Activated naive CD8-positive, alpha-beta T cell treated with anti-CD3 and anti-CD28 coated beads, Interleukin-2, amount 50 U/mL, for 24 hours (primary cell): ENCODE data around the gene CYP21A2.
A peak's percentile ranks its signal among the peaks of the same experiment; 100 is the strongest.
"Not testable (repeated sequence)": the region's sequence is repeated elsewhere in the genome, so short reads cannot be mapped to it uniquely, and the experiment has no call there.

Experiments used
- ATAC-seq: fragments of 150-1000 bp; cut with Tn5 transposase; one replicate; pipeline ENCODE4 v1.10.0; 2021
- DNase-seq: peaks from one replicate; pipeline ENCODE4 v3.0.0; 2021
- H3K27ac Mint-ChIP-seq: one replicate; pipeline ENCODE4 v1.8.0; 2021; ENCODE audit warnings: mild to moderate bottlenecking, mixed read lengths
- H3K27me3 Mint-ChIP-seq: one replicate; pipeline ENCODE4 v1.8.0; 2021; ENCODE audit warnings: mixed read lengths
- H3K36me3 Mint-ChIP-seq: one replicate; pipeline ENCODE4 v1.8.0; 2021; ENCODE audit warnings: low read depth, mixed read lengths
- H3K4me1 Mint-ChIP-seq: one replicate; pipeline ENCODE4 v1.8.0; 2021; ENCODE audit warnings: mixed read lengths
- H3K4me3 Mint-ChIP-seq: one replicate; pipeline ENCODE4 v1.8.0; 2021; ENCODE audit warnings: mild to moderate bottlenecking, moderate library complexity, mixed read lengths
- H3K9me3 Mint-ChIP-seq: one replicate; pipeline ENCODE4 v1.8.0; 2021; ENCODE audit warnings: mixed read lengths

Gene CYP21A2

DNA sequence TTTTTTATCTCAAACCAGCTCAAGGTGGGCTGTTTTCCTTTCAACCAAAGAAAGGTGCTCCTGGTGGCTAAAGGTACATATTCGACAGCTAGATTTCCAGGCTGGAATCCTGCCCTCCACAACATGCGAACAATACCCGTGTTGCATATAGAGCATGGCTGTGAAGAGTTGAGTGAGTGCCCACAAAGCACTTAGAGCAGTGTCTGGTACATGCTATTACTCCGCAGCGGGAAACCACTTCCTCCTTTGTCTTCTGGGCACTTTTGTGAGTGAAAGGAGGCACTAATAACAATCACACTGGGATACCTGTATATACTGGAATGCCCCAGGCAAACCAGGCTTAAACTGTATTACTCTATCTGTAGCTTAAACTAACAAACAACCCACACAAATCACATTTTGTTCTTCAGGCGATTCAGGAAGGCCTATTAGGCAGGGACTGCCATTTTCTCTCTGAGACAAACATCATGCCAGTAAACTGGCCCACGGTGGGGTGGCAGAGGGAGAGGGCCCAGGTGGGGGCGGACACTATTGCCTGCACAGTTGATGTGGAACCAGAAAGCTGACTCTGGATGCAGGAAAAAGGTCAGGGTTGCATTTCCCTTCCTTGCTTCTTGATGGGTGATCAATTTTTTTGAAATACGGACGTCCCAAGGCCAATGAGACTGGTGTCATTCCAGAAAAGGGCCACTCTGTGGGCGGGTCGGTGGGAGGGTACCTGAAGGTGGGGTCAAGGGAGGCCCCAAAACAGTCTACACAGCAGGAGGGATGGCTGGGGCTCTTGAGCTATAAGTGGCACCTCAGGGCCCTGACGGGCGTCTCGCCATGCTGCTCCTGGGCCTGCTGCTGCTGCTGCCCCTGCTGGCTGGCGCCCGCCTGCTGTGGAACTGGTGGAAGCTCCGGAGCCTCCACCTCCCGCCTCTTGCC lies at the start of gene CYP21A2:
TSS of gene CYP21A2 (plus strand) at position 818 of the 927 bp plus-strand sequence. CDS start at position 826, 8 bp downstream.
- not testable (repeated sequence) for H3K4me3 Mint-ChIP-seq, H3K9me3 Mint-ChIP-seq, H3K36me3 Mint-ChIP-seq, ATAC-seq, H3K27ac Mint-ChIP-seq, DNase-seq, H3K4me1 Mint-ChIP-seq, H3K27me3 Mint-ChIP-seq

DNA sequence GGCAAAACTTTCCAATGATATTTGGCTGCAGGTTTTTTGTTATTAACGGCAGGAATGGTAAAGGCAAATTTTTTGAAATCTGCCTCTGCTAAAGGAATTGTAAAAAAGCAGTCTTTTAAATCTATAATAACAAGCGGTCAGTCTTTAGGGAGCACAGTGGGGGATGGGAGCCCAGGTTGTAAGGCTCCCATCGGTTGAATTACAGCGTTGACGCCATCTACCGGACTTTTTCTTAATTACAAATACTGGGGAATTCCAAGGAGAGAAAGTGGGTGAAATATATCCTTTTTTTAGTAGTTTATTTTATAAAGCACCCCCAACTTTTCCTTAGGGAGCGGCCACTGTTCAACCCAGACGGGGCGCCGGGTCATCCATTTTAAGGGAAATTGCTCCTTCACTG lies 48.9 kb upstream of the CYP21A2 start:
- H3K9me3 Mint-ChIP-seq, H3K27ac Mint-ChIP-seq, ATAC-seq, H3K4me1 Mint-ChIP-seq, DNase-seq, H3K27me3 Mint-ChIP-seq, H3K36me3 Mint-ChIP-seq, H3K4me3 Mint-ChIP-seq: not testable (repeated sequence)

DNA sequence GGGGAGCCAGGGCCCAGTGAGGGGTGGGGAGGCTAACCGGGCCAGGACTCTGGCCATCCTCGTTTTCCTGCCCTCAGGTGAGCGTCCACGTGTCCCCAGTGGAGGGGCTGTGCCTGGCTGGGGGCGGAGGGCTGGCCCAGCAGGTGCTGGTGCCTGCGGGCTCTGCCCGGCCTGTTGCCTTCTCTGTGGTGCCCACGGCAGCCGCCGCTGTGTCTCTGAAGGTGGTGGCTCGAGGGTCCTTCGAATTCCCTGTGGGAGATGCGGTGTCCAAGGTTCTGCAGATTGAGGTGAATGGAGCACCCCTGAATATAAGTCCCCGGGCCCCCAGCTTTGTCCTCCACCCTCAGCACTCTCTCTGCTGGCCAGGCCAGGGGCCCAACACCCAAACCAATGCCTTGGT lies 43.8 kb upstream of the CYP21A2 start:
- not testable (repeated sequence) for H3K27ac Mint-ChIP-seq, H3K36me3 Mint-ChIP-seq, H3K4me3 Mint-ChIP-seq, H3K27me3 Mint-ChIP-seq, ATAC-seq, H3K9me3 Mint-ChIP-seq, DNase-seq, H3K4me1 Mint-ChIP-seq

DNA sequence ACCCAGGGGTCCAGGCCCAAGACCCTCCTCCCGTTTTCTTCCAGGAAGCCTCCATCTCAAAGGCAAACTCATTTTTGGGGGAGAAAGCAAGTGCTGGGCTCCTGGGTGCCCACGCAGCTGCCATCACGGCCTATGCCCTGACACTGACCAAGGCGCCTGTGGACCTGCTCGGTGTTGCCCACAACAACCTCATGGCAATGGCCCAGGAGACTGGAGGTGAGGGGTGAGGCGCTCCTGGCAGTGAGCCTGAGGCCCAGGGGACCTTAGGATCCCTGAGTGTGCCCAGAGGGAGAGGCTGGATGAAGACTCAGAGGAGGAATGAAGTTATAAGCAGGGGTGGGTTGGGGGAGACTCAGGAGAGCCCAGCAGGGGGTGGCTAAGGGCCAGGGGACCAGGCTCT lies 41.8 kb upstream of the CYP21A2 start:
- not testable (repeated sequence) for H3K9me3 Mint-ChIP-seq, H3K4me3 Mint-ChIP-seq, H3K27me3 Mint-ChIP-seq, ATAC-seq, H3K27ac Mint-ChIP-seq, H3K36me3 Mint-ChIP-seq, DNase-seq, H3K4me1 Mint-ChIP-seq

GRCh38 chr6:32002546-32003268 lies 35.5 kb upstream of the CYP21A2 start:
- not testable (repeated sequence) for ATAC-seq, H3K27me3 Mint-ChIP-seq, DNase-seq, H3K27ac Mint-ChIP-seq, H3K4me3 Mint-ChIP-seq, H3K36me3 Mint-ChIP-seq, H3K4me1 Mint-ChIP-seq, H3K9me3 Mint-ChIP-seq

DNA sequence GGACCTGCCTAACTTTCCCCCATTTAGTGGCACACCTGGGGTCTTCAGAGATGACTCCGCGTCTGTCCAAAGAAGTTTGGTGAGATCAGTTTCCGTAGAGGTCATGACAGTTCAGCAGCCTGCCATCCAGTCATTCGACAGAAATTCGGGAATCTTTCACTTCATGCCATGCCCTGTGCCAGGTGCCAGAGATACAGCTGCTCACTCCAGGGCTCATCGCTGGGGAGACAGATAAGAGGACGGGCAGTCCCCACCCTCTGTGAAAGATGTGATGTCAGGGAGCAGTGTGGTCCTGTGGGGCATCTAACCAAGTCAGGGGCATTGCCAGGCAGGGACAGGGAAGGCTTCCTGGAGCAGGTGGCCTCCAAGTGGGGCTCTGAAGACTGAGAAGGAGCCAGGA lies 34.9 kb upstream of the CYP21A2 start:
- not testable (repeated sequence) for H3K27ac Mint-ChIP-seq, H3K27me3 Mint-ChIP-seq, H3K4me3 Mint-ChIP-seq, DNase-seq, H3K9me3 Mint-ChIP-seq, H3K4me1 Mint-ChIP-seq, ATAC-seq, H3K36me3 Mint-ChIP-seq

- not testable (repeated sequence) for H3K9me3 Mint-ChIP-seq, H3K4me1 Mint-ChIP-seq, ATAC-seq, H3K27me3 Mint-ChIP-seq, H3K36me3 Mint-ChIP-seq, H3K4me3 Mint-ChIP-seq, H3K27ac Mint-ChIP-seq, DNase-seq
These were observed 33.8 kb upstream of the CYP21A2 start for GRCh38 chr6:32004393-32004792.

- H3K27me3 Mint-ChIP-seq, DNase-seq, H3K27ac Mint-ChIP-seq, H3K9me3 Mint-ChIP-seq, H3K36me3 Mint-ChIP-seq, H3K4me1 Mint-ChIP-seq, H3K4me3 Mint-ChIP-seq: not testable (repeated sequence)
- peak; percentile 42 for ATAC-seq
These were observed 33.2 kb upstream of the CYP21A2 start for GRCh38 chr6:32004864-32005537.

- not testable (repeated sequence) for DNase-seq, H3K4me3 Mint-ChIP-seq, H3K27me3 Mint-ChIP-seq, H3K9me3 Mint-ChIP-seq, H3K27ac Mint-ChIP-seq, ATAC-seq, H3K4me1 Mint-ChIP-seq, H3K36me3 Mint-ChIP-seq
These were observed 32.7 kb upstream of the CYP21A2 start for GRCh38 chr6:32005538-32005880.

- H3K4me1 Mint-ChIP-seq, H3K36me3 Mint-ChIP-seq, ATAC-seq, H3K9me3 Mint-ChIP-seq, H3K4me3 Mint-ChIP-seq, H3K27me3 Mint-ChIP-seq, DNase-seq, H3K27ac Mint-ChIP-seq: not testable (repeated sequence)
These were observed 32.2 kb upstream of the CYP21A2 start for GRCh38 chr6:32005991-32006529.

DNA sequence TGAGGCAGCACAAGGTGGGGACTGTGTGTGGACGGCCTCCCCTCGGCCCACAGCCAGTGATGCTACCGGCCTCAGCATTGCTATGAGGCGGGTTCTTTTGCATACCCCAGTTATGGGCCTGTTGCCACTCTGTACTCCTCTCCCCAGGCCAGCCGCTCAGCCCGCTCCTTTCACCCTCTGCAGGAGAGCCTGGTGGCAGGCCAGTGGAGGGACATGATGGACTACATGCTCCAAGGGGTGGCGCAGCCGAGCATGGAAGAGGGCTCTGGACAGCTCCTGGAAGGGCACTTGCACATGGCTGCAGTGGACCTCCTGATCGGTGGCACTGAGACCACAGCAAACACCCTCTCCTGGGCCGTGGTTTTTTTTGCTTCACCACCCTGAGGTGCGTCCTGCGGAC lies 31.1 kb upstream of the CYP21A2 start:
- ATAC-seq = not testable (repeated sequence)

DNA sequence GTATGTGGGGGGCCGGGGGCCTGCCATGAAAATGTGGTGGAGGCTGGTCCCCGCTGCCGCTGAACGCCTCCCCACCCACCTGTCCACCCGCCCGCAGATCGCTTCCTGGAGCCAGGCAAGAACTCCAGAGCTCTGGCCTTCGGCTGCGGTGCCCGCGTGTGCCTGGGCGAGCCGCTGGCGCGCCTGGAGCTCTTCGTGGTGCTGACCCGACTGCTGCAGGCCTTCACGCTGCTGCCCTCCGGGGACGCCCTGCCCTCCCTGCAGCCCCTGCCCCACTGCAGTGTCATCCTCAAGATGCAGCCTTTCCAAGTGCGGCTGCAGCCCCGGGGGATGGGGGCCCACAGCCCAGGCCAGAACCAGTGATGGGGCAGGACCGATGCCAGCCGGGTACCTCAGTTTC lies 30.2 kb upstream of the CYP21A2 start:
- ATAC-seq, H3K4me3 Mint-ChIP-seq: not testable (repeated sequence)

More for the DNA sequence above, 31.1 kb upstream of the CYP21A2 start:
- not testable (repeated sequence) for H3K36me3 Mint-ChIP-seq, H3K9me3 Mint-ChIP-seq, H3K4me1 Mint-ChIP-seq, DNase-seq, H3K4me3 Mint-ChIP-seq, H3K27ac Mint-ChIP-seq, H3K27me3 Mint-ChIP-seq

GRCh38 chr6:32008616-32009015 lies 29.6 kb upstream of the CYP21A2 start:
- not testable (repeated sequence) for H3K36me3 Mint-ChIP-seq, DNase-seq, H3K9me3 Mint-ChIP-seq, ATAC-seq, H3K4me3 Mint-ChIP-seq, H3K4me1 Mint-ChIP-seq, H3K27ac Mint-ChIP-seq, H3K27me3 Mint-ChIP-seq

More for the DNA sequence above, 30.2 kb upstream of the CYP21A2 start:
- not testable (repeated sequence) for H3K9me3 Mint-ChIP-seq, H3K27ac Mint-ChIP-seq, H3K4me1 Mint-ChIP-seq, H3K36me3 Mint-ChIP-seq, H3K27me3 Mint-ChIP-seq, DNase-seq

DNA sequence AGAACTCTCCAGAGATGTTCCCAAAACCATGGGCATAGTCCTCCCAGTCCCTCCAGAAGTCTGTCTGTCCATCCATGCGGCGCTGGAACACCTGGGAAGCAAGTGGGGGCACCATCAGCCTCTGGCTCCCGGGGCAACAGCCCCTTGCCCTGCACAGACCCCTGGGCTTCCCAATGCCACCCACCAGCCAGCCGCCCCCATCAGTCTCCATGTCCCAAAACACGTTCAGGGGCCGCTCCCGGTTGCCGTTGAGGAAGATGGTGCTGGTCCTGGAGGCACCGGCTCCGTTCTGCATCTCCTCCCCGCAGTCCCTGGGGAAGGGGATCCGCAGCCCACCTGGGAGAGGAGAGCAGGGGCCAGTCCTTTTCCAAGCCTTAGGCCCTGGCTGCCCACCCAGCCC lies 28.7 kb upstream of the CYP21A2 start:
- H3K27me3 Mint-ChIP-seq, H3K36me3 Mint-ChIP-seq, H3K27ac Mint-ChIP-seq, H3K4me3 Mint-ChIP-seq, ATAC-seq, H3K4me1 Mint-ChIP-seq, H3K9me3 Mint-ChIP-seq, DNase-seq: not testable (repeated sequence)
